KG1 (cell line): ENCODE results near the gene SPAG4.

Experiments
- DNase-seq: peaks from one replicate; lab custom pipeline; 2025; lab: John Stamatoyannopoulos, UW

The SPAG4 gene

DNA sequence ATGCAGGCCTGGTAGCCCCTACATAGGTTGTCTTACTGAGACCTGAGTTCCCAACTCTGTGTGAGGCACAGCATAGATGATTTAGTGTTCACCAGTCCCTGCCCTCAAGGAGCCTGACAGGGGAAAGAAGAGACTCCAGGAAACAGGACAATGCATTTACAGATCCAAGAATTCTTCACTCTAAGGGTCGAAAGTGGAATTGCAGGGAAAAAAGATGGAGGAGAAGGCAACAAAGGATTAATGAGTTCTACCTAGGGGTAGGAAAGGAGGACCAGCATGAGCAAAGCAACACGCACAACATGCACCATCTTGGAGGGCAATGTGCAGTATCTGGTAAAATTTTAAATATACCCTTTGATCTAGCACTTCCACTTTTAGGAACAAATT lies 5.9 kb downstream of the SPAG4 start:
- DNase-seq = no peak

DNA sequence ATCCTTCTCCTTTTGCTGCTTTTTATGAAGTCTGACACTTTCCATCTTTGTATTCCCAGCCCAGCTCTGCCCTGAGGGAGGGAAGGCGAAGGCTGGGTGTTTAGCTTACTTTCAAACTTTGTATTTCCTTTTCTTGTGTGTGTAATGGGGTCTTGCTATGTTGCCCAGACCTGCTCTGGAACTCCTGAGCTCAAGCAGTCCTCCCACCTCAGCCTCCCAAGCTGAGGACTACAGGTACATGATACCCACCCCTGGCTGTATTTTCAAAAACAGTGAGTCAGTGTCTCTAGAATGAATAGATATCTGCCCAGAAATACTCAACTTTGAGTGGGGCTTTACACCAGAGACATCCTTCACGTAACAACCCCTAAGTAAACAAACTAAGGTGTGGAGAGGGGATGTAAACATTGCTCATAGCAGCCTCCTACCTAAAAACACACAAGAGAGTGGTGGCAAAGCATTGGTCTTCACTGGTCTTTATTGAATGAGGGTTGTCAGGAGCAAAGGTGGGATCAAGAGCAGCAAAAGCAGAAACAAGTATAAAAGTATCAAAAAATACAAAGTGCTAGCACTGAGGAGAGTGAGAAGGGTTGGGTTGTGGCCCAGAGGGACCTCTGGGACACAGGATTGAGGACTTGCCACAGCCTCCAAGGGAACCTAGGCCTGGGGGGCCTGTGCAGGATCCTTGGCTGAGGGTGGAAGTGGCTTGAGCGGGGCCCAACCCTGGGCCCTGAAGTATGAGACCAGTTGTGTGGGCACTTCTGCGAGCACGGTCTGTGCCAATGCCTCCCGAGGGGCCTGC lies 10.2 kb downstream of the SPAG4 start:
- DNase-seq = no peak

DNA sequence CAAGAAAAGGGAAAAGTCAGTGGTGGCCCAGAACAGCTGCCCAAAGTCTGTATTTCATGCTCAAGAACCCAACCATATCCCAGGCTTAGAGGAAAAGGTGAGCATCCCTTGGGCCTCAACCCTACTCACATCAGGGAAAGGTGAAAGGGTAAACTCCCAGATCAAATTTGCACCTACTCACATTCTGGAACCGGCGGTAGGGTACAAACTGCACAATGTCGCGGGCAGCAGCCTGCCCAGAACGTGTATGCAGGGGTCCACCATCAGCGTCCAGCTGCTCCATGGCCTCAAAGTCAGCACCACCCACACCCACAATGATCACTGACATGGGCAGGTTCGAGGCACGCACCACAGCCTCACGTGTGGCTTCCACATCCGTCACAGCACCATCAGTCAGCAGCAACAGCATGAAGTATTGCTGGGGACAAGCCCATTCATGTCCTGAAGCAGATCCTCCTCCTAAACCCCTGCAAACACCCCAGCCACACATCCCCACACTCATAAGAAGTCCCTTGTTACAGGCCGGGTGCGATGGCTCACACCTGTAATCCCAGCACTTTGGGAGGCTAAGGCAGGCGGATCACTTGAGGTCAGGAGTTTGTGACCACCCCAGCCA lies 10.9 kb downstream of the SPAG4 start:
- DNase-seq = no peak

DNA sequence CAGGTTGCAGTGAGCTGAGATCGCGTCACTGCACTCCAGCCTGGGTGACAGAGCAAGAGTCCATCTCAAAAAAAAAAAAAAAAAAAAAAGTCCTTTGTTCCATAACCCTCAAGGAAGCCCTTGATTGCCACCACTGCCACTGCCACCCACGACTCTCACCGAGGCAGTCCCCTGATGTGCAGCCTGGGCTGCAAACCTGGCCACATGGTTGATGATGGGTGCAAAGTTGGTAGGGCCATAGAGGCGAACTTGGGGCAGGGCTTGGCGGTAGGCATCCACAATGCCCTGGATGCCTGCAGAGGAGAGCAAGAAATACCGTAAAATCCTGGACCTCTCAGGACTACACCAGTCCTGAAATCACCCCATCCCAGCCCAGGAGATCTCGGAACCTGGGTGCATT lies 11.5 kb downstream of the SPAG4 start:
- DNase-seq = no peak

DNA sequence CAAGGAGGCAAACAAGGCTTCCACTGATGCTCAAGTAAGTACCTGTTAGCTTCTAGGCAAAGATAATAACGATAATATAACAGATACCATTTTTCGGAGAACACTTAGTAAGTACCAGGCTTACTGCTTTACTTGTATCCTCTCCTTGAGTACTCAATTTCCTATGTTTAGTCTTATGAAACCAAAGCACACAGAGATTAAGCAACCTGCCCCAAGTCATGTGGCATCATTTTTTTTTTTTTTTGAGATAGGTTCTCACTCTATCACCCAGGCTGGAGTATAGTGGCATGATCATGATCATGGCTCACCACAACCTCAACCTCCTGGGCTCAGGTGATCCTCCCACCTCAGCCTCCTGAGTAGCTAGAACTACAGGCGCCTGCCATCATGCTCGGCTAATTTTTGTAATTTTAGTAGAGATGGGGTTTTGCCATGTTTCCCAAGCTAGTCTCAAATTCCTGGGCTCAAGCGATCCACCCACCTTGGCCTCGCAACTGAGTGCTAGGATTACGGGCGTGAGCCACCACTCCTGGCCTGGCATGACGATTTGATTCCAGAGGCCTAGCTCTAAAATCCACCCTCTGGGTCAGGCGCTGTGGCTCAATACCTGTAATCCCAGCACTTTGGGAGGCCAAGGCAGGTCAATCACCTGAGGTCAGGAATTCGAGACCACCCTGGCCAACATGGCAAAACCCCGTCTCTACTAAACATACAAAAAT lies 14.0 kb downstream of the SPAG4 start:
- DNase-seq = no peak

DNA sequence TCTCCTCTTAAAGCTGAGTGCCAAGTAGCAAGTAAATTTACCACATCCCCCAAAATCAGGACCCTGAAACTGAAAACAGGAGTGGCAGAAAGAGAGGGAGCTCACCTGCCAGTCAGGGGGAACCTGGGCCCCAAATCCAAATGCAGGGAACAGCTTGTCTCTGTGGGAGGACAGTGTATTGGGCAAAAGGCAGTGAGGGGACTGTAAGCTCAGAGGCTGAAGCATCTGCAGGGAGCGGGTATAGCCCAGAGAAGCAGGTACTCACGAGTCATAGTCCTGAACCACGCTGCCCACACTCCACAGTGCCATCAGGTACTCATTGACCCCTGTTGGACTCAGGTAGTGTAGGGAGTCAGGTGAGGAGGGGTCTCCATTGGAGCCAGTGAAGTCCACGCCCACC lies 15.0 kb downstream of the SPAG4 start:
- DNase-seq = no peak

DNA sequence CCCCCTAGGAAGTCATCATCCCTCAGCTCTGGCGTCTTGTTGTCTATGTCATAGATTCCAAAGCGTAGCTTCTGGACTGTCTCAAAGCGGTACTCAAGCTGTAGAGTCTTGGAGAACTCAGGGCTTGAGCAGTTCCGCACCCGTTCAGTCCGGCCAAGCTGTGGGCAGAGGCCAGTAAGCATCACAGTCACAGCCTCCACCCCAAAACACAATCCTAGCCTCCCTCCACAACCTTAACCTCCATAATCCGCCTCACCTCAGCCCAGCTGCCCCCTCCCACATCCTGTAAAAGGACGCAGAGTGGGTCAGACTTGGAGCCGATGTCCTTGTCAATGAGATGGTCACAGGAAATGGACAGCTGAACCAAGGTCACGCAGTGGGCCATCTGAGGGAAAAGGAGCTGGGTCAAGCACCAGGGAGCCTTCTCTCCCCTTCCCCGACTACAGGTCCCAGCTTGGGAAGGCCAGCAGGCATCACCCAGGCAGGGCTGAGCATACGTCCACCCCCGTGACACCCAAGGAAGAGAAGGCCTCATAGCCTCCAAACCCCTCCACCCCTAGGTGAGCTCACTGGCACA lies 17.0 kb downstream of the SPAG4 start:
- DNase-seq = no peak

DNA sequence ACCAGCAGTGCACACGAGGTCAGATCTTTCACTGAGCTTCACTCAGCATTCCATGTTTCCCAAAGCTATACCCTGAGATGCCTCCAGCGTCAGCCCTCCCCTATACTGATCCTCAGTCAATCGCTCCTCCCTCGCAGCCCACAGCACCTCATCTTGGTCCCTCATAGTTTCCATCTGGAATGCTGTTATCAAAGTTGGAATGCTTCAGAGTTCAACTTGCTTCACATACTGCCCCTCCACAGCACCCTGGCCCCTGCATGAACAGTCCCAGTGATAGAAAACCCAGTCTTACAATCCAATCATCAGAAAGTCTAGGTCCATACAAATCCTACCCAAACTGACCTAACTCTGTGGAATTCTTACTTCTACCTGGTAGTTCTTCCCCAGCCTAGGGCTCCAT lies 20.0 kb downstream of the SPAG4 start:
- DNase-seq = no peak

DNA sequence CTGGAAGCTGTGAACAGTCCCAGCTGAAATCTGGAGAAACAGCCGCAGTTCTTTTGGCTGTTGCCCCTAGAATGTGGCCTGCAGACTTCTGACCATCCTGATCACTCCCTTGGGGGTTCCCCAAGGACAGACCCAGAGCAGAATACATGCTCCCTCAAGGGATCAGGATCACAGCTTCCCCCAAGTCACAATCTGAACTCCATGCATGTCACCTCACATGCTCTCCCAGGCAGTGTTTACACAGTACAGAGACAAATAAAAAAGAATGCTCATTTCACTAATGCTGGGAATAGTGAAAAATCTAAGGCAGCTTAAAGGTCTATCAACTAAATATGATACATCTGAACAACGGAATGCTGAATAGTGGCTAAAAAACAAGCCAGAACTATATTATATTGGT lies 20.5 kb downstream of the SPAG4 start:
- DNase-seq = no peak

DNA sequence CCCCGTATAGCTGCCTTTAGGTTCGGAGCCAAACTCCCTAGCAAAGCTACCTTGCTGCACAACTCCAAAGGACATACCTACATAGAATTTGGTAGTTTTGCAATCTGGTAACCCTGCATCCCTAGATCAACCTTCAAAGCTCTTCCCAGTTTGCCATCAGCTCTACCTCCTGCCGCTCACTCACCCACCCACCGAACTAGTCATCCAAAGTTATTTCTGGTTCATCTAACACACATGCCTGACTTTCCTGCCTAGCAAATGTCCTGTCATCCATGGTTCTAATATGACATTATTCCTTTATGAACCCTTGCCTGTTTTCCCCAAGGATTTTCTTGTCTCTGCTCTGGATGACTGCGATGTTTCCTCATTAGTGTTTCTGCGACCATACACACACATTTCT lies 21.6 kb downstream of the SPAG4 start:
- DNase-seq = no peak

DNA sequence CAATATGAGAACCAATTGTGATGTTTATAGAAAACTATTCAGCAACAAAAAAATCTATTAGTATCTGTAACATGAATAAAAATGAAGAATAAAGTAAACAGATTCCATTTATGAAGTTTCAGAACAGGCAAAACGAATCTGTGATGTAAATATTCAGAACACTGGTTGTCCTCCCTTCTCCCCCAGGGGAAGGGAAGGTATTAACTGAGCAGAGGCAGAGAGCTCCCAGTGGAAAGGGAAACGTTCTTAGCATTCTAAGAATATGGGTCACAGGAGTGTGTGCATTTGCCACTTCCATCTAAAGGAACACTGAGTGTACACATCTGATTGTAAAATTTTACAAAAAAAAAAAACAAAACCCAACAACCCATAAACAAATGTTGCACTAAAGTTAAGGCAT lies 23.1 kb downstream of the SPAG4 start:
- no peak for DNase-seq

DNA sequence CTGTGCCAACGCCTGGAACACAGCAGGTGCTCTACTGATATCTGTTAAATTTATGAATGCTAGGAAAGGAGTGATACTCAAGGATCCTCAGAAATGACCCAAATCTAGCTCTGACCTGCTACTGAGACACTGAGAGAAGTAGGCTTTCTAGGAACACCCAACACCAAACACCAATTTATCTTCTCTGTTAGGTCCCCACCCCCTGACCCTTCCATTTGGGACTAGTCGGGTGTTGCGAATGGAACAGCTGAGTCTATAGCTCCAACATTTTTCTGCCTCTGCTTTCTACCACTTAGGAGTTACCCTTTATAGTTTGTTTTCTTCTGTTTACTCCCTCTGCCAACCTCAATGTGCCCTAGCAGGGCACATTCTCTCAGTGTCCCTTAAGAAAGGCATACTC lies 25.1 kb downstream of the SPAG4 start:
- no peak for DNase-seq

DNA sequence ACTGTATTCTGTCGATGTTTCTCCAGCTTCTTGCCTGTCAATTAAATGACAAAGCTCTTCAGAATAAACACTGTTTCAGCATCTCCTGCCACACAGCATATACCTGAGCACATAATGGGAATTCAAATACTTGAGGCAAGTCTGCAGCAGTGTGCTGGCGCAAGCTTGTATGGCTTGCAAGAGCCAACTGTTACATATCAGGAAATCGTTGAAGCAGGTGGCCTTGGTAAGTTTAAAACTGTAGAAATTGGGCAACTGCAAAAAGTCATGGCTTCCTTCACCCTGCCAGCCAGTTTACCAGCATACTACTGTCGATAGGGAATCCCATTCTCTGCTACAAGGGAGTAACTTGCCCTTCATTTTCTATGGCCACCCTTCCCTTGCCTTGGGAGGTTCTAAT lies 26.1 kb downstream of the SPAG4 start:
- no peak for DNase-seq

DNA sequence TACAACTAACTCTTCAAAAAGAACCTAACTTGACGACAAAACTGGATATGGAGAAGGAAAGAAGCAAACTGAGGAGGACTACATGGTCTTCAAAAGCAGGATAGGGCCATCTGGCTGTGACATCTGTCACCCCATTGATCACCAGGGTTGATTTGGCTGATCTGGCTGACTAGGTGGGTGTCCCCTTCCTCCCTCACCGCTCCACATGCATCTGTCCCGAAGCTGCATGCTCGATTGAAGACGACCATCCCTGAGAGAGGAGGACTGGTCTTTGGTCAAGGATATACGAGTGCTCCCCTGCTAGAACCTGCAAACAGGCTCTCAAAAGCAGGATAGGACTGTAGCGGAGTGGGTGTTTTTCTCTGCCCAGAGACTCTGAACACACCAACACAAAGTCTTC lies 27.4 kb downstream of the SPAG4 start:
- DNase-seq = no peak

DNA sequence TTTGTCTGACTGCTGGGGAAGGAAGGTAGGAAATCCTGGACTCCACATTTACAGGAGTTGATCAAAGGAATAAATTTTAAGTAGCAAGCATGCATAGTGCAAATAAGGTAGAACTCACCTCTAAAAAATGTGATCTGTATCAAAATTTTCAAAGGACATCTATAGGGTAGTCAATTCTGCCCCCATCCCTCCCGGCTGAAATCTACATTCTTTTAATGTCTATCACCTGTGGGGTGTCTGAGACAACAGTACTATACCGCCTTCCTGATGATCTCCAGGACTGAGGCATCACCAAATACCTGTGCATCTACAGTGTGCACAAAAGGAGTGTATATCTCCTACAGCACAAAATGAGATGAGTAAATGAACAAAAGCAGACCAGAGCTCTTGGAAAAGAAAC lies 29.2 kb downstream of the SPAG4 start:
- no peak for DNase-seq

DNA sequence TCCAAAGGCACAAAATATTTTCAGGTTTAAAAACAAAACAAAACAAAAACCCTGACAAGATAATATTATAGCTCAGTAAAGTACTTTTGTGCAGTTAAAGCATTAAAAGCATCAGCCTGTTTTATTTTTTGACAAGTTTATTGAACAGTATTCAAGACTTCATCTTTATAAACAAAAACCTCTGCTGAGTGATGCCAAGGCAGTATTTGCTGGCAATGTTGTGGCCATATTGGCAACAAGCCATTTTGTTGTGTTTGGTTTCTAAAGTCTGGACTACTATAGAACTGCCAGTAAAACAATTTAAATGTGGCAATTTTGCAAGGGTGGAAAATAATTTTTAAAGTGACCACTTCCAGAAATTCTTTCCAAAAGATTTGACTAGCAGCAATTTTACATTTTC lies 33.2 kb downstream of the SPAG4 start:
- no peak for DNase-seq

DNA sequence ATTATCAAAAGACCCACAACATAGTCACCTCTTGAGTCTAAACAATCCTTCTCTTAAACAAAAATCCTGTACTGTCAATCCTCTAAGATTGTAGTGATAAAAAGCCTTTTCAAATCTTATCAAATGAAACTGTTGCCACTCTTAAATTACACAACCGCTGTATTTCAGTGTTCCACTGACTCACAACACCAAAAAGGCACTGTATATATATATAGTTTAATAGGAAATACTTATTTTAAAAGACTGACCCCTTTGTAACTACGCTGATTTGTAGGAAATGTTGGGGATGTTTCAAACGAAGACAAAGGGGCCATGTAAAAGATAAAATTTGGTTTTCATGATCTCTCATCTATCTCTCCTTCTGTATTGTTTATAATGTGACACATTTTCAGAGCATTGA lies 35.0 kb downstream of the SPAG4 start:
- DNase-seq = no peak

DNA sequence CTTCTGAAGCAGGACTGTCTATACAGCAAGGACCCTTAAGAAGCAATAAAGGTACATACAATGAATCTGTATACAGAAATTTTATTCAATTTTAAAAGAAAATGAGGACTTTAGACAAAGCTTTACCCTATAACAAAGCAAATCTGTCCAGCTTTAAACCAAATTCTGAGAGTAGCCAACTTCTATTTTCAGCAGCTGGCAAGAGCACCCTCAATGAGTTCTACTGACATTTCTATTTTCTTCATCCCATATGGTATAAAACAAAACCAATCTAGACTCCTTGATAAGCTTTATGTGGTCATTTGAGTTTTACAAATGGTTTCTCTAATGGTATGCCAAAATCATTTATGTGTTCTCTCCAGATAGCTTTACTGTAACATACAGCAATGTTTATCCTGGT lies 36.3 kb downstream of the SPAG4 start:
- no peak for DNase-seq

DNA sequence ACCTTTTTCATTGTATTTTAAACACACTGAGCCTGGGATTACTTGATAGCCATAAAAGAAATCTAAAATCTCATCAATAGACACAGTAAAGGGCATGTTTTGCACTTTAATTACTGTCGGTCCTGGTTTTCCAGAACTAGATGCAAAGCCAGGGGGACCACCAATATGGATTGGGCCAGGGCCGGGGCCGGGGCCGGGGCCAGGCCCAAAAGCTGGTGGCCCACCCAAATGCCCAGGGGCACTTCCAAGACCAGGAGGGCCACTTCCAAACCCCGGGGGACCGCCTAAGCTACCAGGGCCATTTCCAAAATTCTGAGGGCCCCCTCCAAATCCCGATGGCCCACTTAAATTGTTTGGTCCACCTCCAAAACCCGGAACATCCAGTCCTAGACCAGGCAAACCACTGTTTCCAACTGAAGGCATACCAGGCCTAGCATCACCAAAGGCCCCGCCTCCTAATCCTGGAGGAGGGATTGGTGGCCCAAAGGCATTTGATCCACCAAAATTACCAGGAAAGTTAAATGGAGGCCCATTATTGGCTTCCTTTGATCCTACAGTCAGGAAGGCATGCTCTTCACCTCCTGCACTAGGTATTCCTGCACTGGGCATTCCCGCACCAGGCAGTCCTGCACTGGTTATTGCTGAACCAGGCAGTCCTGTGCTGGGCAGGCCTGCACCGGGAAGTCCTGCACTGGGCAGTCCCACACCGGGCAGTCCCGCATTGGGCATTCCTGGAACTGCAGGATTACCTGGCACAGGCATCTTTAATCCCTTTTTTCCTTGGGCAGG lies 37.2 kb downstream of the SPAG4 start:
- no peak for DNase-seq

DNA sequence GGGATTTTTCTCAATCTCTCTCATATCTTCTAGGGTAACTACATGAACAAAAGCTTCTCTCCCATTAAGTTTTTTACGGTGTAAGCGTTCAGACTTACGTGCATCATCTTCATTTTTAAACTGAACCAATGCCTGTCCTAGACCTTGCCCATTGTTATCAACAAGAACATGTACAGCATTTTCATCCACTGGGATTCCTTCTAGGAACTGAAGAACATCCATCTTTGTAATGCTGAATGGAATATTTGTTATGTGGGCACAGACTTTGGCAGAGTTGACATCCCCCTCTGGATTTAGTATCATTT lies 37.8 kb downstream of the SPAG4 start:
- no peak for DNase-seq

DNA sequence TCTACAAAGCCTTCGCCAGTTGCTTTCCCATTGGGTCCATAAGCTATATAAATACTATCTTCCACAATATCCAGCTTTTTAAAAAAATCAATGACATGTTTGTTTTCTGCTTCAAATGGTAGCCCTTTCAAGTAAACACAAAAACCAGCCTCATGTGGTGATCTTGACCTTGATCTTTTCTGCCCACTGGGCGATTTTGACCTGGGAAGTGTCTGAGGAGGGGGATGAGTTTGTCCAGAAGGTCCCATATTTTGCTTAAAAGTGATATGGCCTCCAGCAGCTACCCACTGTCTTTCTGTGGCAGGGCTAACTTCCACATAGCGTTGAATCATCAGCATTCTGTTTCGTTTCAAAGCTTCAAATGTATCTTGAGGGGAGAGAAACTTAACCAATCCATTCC lies 38.3 kb downstream of the SPAG4 start:
- no peak for DNase-seq

DNA sequence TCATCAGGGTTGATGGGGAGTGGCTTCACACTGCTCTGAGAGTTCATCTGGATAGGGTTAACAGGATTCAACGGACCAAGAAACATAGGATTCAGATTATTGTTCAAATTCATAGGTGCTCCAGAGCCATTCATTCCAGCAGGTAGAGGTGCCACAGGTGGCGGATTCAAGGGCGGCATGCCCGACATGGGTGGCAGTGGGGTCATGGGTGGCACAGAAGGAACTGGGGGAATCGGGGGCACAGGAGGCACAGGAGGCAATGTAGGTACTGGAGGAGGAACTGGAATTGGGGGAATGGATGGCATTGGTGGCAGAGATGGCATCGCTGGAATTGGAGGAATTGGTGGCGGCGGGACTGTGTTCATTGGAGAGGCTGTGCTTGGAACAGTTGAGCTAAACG lies 38.8 kb downstream of the SPAG4 start:
- no peak for DNase-seq

DNA sequence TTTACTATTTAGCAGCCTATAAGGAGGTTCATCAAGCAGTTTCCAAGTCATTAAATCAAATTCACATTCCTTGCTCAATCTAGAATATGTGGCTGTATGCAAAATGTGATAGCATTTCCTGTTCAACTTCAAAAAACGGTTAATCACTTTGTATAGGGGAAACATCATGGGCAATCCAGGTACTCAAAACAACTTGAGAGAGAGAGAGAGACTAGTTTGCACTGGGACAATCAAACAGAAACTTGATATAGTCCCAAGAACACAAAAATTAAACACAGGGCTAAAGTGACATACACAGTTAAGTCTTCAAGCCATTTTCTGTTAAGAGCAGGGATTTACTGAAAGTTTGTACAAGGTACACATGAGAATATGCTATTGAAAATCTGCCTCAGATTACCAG lies 41.6 kb downstream of the SPAG4 start:
- DNase-seq = no peak
